ENCODE measurements around the gene ANKRD11.

DNA sequence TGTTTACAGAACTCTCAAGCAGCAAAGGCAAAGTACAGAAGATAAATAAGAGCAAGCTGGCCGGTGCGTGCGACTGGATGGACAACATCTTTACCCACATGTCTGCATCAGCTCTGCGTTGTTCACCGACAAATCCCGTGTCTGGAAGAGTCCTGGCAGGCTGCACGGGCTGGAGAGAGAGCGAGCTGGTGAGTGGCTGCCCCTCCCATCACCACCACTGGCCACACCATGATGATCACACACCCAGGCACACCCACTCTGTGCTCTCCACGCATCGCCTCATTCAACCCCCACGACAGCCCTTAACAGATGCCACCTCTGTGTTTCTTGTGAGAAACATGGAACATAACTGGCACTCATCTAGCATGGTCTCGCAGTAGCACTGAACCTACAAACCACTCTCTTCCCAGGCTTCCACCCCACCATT is 59.2 kb downstream of the ANKRD11 start:
- TF ChIP-seq, protein P1, sequence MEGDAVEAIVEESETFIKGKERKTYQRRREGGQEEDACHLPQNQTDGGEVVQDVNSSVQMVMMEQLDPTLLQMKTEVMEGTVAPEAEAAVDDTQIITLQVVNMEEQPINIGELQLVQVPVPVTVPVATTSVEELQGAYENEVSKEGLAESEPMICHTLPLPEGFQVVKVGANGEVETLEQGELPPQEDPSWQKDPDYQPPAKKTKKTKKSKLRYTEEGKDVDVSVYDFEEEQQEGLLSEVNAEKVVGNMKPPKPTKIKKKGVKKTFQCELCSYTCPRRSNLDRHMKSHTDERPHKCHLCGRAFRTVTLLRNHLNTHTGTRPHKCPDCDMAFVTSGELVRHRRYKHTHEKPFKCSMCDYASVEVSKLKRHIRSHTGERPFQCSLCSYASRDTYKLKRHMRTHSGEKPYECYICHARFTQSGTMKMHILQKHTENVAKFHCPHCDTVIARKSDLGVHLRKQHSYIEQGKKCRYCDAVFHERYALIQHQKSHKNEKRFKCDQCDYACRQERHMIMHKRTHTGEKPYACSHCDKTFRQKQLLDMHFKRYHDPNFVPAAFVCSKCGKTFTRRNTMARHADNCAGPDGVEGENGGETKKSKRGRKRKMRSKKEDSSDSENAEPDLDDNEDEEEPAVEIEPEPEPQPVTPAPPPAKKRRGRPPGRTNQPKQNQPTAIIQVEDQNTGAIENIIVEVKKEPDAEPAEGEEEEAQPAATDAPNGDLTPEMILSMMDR (IDR thresholded peaks at IDR 0.05 in 2 of 3, conservative IDR thresholded peaks at IDR 0.05 in 1 of 3; ENCODE audit: borderline replicate concordance in 1 of 3, insufficient read depth in 1 of 3, low read depth in 2 of 3, low read length in 2 of 3): no peak
- TF ChIP-seq, protein P2, sequence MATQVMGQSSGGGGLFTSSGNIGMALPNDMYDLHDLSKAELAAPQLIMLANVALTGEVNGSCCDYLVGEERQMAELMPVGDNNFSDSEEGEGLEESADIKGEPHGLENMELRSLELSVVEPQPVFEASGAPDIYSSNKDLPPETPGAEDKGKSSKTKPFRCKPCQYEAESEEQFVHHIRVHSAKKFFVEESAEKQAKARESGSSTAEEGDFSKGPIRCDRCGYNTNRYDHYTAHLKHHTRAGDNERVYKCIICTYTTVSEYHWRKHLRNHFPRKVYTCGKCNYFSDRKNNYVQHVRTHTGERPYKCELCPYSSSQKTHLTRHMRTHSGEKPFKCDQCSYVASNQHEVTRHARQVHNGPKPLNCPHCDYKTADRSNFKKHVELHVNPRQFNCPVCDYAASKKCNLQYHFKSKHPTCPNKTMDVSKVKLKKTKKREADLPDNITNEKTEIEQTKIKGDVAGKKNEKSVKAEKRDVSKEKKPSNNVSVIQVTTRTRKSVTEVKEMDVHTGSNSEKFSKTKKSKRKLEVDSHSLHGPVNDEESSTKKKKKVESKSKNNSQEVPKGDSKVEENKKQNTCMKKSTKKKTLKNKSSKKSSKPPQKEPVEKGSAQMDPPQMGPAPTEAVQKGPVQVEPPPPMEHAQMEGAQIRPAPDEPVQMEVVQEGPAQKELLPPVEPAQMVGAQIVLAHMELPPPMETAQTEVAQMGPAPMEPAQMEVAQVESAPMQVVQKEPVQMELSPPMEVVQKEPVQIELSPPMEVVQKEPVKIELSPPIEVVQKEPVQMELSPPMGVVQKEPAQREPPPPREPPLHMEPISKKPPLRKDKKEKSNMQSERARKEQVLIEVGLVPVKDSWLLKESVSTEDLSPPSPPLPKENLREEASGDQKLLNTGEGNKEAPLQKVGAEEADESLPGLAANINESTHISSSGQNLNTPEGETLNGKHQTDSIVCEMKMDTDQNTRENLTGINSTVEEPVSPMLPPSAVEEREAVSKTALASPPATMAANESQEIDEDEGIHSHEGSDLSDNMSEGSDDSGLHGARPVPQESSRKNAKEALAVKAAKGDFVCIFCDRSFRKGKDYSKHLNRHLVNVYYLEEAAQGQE (IDR thresholded peaks at IDR 0.05; ENCODE audit: low read depth): no peak
- no peak for TF ChIP-seq POLR2A (IDR thresholded peaks at IDR 0.05; ENCODE audit: borderline replicate concordance, extremely low read depth, insufficient read depth, insufficient read length)
- TF ChIP-seq POLR2AphosphoS5 (IDR thresholded peaks at IDR 0.05; ENCODE audit: low read depth, low read length): no peak

All from HCT116 (cell line).